ENCODE results near the gene FAM50B. TPM values are rescaled to one million over a fixed set of nuclear protein-coding genes. Genes with fewer than 3 reads are reported as not detected.
A peak's percentile ranks its signal among the peaks of the same experiment; 100 is the strongest.

Gene FAM50B
- total RNA-seq, 4 donors from 2014 or later = 4.6 to 12.9 (median 11.8) TPM

GRCh38 chr6:3844097-3844463 is 5.1 kb upstream of the FAM50B start:
- WGBS, 2 donors = 72 to 81% methylated on average over 5 of the region's 5 CpGs
- DNase-seq = no peak
- H3K27ac ChIP-seq = peak overlapping the region in 2 of 4 donors; percentile 34 to 47

GRCh38 chr6:3847521-3847920 is 1.7 kb upstream of the FAM50B start:
- Histone ChIP-seq H3K4me3 (no peak overlapping the region), H3K27me3 (no peaks in the 10 kb centered on the region), H3K9me3 (no peaks in the 10 kb centered on the region), H3K27ac (peak overlapping the region in 3 of 4 donors; percentile 15 to 88 (median 81)), H3K36me3 (no peaks in the 10 kb centered on the region), H3K4me1 (peaks cover 0 to 51% (median 4%) of the 10 kb centered on the region in 3 donors)
- TF ChIP-seq POLR2A (IDR thresholded peaks at IDR 0.05) (no peak), CTCF (IDR thresholded peaks at IDR 0.05) (no peak)
- no peak for DNase-seq
- WGBS, 2 donors = 64 to 75% methylated on average over 3 of the region's 3 CpGs
- intact Hi-C loops (cut with DNase I) = loop anchor here (10.0 kb wide), 1 partner anchor 103 kb away; no protein-coding TSS in a partner anchor

More at GRCh38 chr6:3844097-3844463, 5.1 kb upstream of the FAM50B start:
- peaks cover 0 to 35% (median 0%) of the 10 kb centered on the region in 3 donors for H3K4me1 ChIP-seq
- no peaks in the 10 kb centered on the region for H3K36me3 ChIP-seq
- H3K27me3 ChIP-seq = no peaks in the 10 kb centered on the region
- intact Hi-C loops (cut with DNase I) = loop anchor here (10.0 kb wide), 1 partner anchor 99 kb away; no protein-coding TSS in a partner anchor
- no peak overlapping the region for H3K4me3 ChIP-seq
- no peak for TF ChIP-seq POLR2A (IDR thresholded peaks at IDR 0.05)
- no peak for TF ChIP-seq CTCF (IDR thresholded peaks at IDR 0.05)
- H3K9me3 ChIP-seq = no peaks in the 10 kb centered on the region

GRCh38 chr6:3848380-3848779 is 793 bp upstream of the FAM50B start:
- Histone ChIP-seq H3K27ac (peak overlapping the region; percentile 73 to 88 (median 79)), H3K4me1 (peaks cover 0 to 45% (median 4%) of the 10 kb centered on the region in 3 donors)
- WGBS, 2 donors = 66 to 70% methylated on average over 8 to 9 of the region's 9 CpGs

GRCh38 chr6:3849681-3850450 is 693 bp downstream of the FAM50B start:
- intact Hi-C loops (cut with DNase I) = loop anchor here (10.0 kb wide), 1 partner anchor 105 kb away; no protein-coding TSS in a partner anchor
- TF ChIP-seq CTCF (IDR thresholded peaks at IDR 0.05) (no peak), POLR2A (IDR thresholded peaks at IDR 0.05) (no peak)
- WGBS, 2 donors = 59 to 79% methylated on average over 37 to 53 of the region's 73 CpGs

More at GRCh38 chr6:3848380-3848779, 793 bp upstream of the FAM50B start:
- H3K9me3 ChIP-seq = no peaks in the 10 kb centered on the region
- TF ChIP-seq POLR2A (IDR thresholded peaks at IDR 0.05) = no peak
- TF ChIP-seq CTCF (IDR thresholded peaks at IDR 0.05) = no peak
- intact Hi-C loops (cut with DNase I) = loop anchor here (10.0 kb wide), 1 partner anchor 104 kb away; no protein-coding TSS in a partner anchor
- no peaks in the 10 kb centered on the region for H3K27me3 ChIP-seq
- H3K36me3 ChIP-seq = no peaks in the 10 kb centered on the region
- no peak for DNase-seq
- H3K4me3 ChIP-seq = peak overlapping the region in 3 of 4 donors; percentile 52 to 67 (median 65)

More at GRCh38 chr6:3849681-3850450, 693 bp downstream of the FAM50B start:
- no peak for DNase-seq
- H3K27me3 ChIP-seq = no peaks in the 10 kb centered on the region
- H3K27ac ChIP-seq = peak overlapping the region; percentile 54 to 88 (median 77)
- peak overlapping the region; percentile 40 to 67 (median 58) for H3K4me3 ChIP-seq
- H3K9me3 ChIP-seq = no peaks in the 10 kb centered on the region
- peaks cover 0 to 34% (median 4%) of the 10 kb centered on the region in 3 donors for H3K4me1 ChIP-seq
- no peaks in the 10 kb centered on the region for H3K36me3 ChIP-seq

Measured in esophagus squamous epithelium (tissue), 5 donors.